Neural progenitor cell (in vitro differentiated cells): Measurements from ENCODE around the gene FAM219A. TPM values are rescaled to one million over a fixed set of nuclear protein-coding genes. Genes with fewer than 3 reads are reported as not detected.
"Not testable (repeated sequence)": the region's sequence is repeated elsewhere in the genome, so short reads cannot be mapped to it uniquely, and the experiment has no call there.

ENCODE experiments used
- DNase-seq: peaks from one replicate; pipeline ENCODE4 v3.0.0-alpha.2; 2016; ENCODE audit warnings: low spot score
- H2AFZ ChIP-seq: fragments of 200-600 bp; sonication (generic); replicated peaks from 2 replicates; pipeline ENCODE4 v1.6.1; 2016; ENCODE audit warnings: antibody characterized with exemption
- H3F3A ChIP-seq: fragments of 200-600 bp; sonication (generic); 2 replicates; pipeline ENCODE4 v1.6.1; 2016; ENCODE audit warnings: antibody characterized with exemption, low read depth
- H3K27ac ChIP-seq: fragments of 200-600 bp; sonication (generic); 2 replicates; pipeline ENCODE4 v1.5.1; 2016; ENCODE audit warnings: mild to moderate bottlenecking
- H3K27me3 ChIP-seq: fragments of 200-600 bp; sonication (generic); 2 replicates; pipeline ENCODE4 v1.6.1; 2016; ENCODE audit warnings: mild to moderate bottlenecking, moderate library complexity
- H3K36me3 ChIP-seq: fragments of 200-600 bp; sonication (generic); 2 replicates; pipeline ENCODE4 v1.5.1; 2016
- H3K4me1 ChIP-seq: fragments of 200-600 bp; sonication (generic); 2 replicates; pipeline ENCODE4 v1.6.1; 2016; ENCODE audit warnings: mixed run types
- H3K4me2 ChIP-seq: fragments of 200-600 bp; sonication (generic); 2 replicates; pipeline ENCODE4 v1.6.1; 2016
- H3K4me3 ChIP-seq: fragments of 200-600 bp; sonication (generic); 2 replicates; pipeline ENCODE4 v1.5.1; 2016
- H3K79me2 ChIP-seq: fragments of 200-600 bp; sonication (generic); 2 replicates; pipeline ENCODE4 v1.6.1; 2016; ENCODE audit warnings: low read depth
- H3K9ac ChIP-seq: fragments of 200-600 bp; sonication (generic); 2 replicates; pipeline ENCODE4 v1.6.1; 2016
- H3K9me3 ChIP-seq: fragments of 200-600 bp; sonication (generic); 2 replicates; pipeline ENCODE4 v1.5.1; 2016; ENCODE audit warnings: low read depth
- H4K20me1 ChIP-seq: fragments of 200-600 bp; sonication (generic); 2 replicates; pipeline ENCODE4 v1.6.1; 2016; ENCODE audit warnings: low read depth
- H3K27ac Mint-ChIP-seq: 3 replicates; pipeline ENCODE4 v1.8.0; 2021; ENCODE audit warnings: mixed read lengths
- H3K27me3 Mint-ChIP-seq: 2 replicates; pipeline ENCODE4 v1.8.0; 2022; ENCODE audit warnings: low read depth, mild to moderate bottlenecking, inconsistent platforms, moderate library complexity, mixed read lengths; ENCODE audit not compliant: insufficient read depth
- H3K36me3 Mint-ChIP-seq: 3 replicates; pipeline ENCODE4 v1.8.0; 2021; ENCODE audit warnings: mixed read lengths
- H3K4me1 Mint-ChIP-seq: 3 replicates; pipeline ENCODE4 v1.8.0; 2021; ENCODE audit warnings: mixed read lengths
- H3K4me3 Mint-ChIP-seq: 3 replicates; pipeline ENCODE4 v1.8.0; 2021; ENCODE audit warnings: mild to moderate bottlenecking, moderate library complexity, mixed read lengths
- H3K9me3 Mint-ChIP-seq: 3 replicates; pipeline ENCODE4 v1.8.0; 2020; ENCODE audit warnings: mixed read lengths
- EZH2 ChIP-seq: fragments of 200-600 bp; sonication (generic); IDR thresholded peaks from 2 replicates; pipeline ENCODE4 v1.6.1; 2017; ENCODE audit warnings: antibody characterized with exemption, mild to moderate bottlenecking, moderate library complexity
- EZH2phosphoT487 ChIP-seq: fragments of 200-600 bp; sonication (generic); IDR thresholded peaks from 2 replicates; pipeline ENCODE4 v1.6.1; 2017; ENCODE audit warnings: antibody characterized with exemption
- total RNA-seq: library from RNA; depleted of rRNA; stranded (reverse); fragments of >200 nt; gene quantifications from 2 replicates; pipeline ENCODE4 v1.2.3, GENCODE V29; 2015; ENCODE audit warnings: low replicate concordance
- TF ChIP-seq, protein P1 (sequence below): fragments of 200-600 bp; sonication (generic); IDR thresholded peaks from 2 replicates; pipeline ENCODE4 v1.5.1; 2017; ENCODE audit warnings: antibody characterized with exemption, mild to moderate bottlenecking

Gene FAM219A
- total RNA-seq, 1 donor from 2014 or later, result 4.2 TPM

DNA sequence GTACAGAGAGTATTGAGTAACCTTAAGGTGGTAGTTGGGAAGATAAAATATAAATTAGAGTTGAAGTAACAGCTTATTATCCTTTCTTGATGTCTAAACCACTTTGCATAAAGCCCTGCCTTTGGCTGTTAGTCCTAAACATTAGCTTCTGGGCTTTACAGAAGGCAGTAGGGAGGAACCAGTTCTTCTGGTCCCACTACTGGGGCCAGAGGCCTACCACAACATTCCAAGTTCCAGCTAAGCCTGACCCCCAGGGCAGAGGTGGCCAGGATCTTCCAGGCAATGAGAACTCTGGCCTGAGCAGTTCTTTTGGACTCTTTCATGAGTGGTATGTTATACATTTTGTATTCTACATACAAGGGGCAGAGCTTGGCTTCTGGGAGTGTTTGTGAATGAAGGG is 26.3 kb upstream of the FAM219A start:
- no peaks in the 10 kb centered on the region for H3K9me3 ChIP-seq
- H3K4me1 ChIP-seq, result peaks cover 3% of the 10 kb centered on the region
- no peak overlapping the region for H2AFZ ChIP-seq
- no peaks in the 10 kb centered on the region for H3F3A ChIP-seq
- Mint-ChIP-seq H3K4me1 (peaks cover 19% of the 10 kb centered on the region), H3K36me3 (peaks cover 2% of the 10 kb centered on the region), H3K27me3 (peaks cover 2% of the 10 kb centered on the region), H3K27ac (no peak overlapping the region), H3K9me3 (no peaks in the 10 kb centered on the region), H3K4me3 (no peak overlapping the region)
- H3K36me3 ChIP-seq, result no peaks in the 10 kb centered on the region
- H4K20me1 ChIP-seq, result no peaks in the 10 kb centered on the region
- no peaks in the 10 kb centered on the region for H3K79me2 ChIP-seq
- DNase-seq, result no peak
- H3K27me3 ChIP-seq, result peaks cover 12% of the 10 kb centered on the region
- H3K9ac ChIP-seq, result no peak overlapping the region
- no peak overlapping the region for H3K27ac ChIP-seq
- H3K4me2 ChIP-seq, result no peak overlapping the region
- TF ChIP-seq EZH2, result no peak
- TF ChIP-seq, protein P1, sequence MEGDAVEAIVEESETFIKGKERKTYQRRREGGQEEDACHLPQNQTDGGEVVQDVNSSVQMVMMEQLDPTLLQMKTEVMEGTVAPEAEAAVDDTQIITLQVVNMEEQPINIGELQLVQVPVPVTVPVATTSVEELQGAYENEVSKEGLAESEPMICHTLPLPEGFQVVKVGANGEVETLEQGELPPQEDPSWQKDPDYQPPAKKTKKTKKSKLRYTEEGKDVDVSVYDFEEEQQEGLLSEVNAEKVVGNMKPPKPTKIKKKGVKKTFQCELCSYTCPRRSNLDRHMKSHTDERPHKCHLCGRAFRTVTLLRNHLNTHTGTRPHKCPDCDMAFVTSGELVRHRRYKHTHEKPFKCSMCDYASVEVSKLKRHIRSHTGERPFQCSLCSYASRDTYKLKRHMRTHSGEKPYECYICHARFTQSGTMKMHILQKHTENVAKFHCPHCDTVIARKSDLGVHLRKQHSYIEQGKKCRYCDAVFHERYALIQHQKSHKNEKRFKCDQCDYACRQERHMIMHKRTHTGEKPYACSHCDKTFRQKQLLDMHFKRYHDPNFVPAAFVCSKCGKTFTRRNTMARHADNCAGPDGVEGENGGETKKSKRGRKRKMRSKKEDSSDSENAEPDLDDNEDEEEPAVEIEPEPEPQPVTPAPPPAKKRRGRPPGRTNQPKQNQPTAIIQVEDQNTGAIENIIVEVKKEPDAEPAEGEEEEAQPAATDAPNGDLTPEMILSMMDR, result no peak
- no peak for TF ChIP-seq EZH2phosphoT487
- H3K4me3 ChIP-seq, result no peak overlapping the region

DNA sequence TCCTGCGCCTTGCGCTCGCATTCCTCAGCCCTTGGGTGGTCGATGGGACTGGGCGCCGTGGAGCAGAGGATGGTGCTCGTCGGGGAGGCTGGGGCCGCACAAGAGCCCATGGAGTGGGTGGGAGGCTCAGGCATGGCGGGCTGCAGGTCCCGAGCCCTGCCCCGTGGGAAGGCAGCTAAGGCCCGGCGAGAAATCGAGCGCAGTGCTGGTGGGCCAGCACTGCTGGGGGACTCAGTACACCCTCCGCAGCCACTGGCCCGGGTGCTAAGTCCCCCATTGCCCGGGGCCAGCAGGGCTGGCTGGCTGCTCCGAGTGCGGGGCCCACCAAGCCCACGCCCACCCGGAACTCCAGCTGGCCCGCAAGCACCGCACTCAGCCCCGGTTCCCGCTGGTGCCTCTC is 24.4 kb upstream of the FAM219A start:
- not testable (repeated sequence) for H3K27me3 ChIP-seq, H3K27me3 Mint-ChIP-seq, H3K9me3 ChIP-seq, DNase-seq, H3F3A ChIP-seq, H3K4me3 Mint-ChIP-seq, H3K79me2 ChIP-seq, H3K9me3 Mint-ChIP-seq, H3K27ac Mint-ChIP-seq, H3K4me3 ChIP-seq, H2AFZ ChIP-seq, H3K36me3 ChIP-seq, H3K4me2 ChIP-seq, H3K36me3 Mint-ChIP-seq, H3K4me1 ChIP-seq, H3K27ac ChIP-seq, H4K20me1 ChIP-seq, H3K9ac ChIP-seq
- peaks cover 29% of the 10 kb centered on the region for H3K4me1 Mint-ChIP-seq

DNA sequence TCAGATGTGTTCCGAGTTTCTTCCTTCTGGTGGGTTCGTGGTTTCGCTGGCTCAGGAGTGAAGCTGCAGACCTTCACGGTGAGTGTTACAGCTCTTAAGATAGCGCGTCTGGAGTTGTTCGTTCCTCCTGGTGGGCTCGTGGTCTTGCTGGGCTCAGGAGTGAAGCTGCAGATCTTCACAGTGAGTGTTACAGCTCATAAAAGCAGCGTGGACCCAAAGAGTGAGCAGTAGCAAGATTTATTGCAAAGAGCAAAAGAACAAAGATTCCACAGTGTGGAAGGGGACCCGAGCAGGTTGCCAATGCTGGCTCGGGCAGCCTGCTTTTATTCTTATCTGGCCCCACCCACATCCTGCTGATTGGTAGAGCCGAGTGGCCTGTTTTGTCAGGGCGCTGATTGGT is 23.2 kb upstream of the FAM219A start:
- H3K4me3 Mint-ChIP-seq, H3K4me1 ChIP-seq, H3K9ac ChIP-seq, H3K4me3 ChIP-seq, H2AFZ ChIP-seq, H3K27me3 ChIP-seq, H3K27ac ChIP-seq, H3F3A ChIP-seq, H3K36me3 Mint-ChIP-seq, H3K9me3 ChIP-seq, DNase-seq, H3K4me2 ChIP-seq, H3K9me3 Mint-ChIP-seq, H3K79me2 ChIP-seq, H3K36me3 ChIP-seq, H4K20me1 ChIP-seq, H3K27me3 Mint-ChIP-seq: not testable (repeated sequence)
- peak overlapping the region; percentile 64 for H3K27ac Mint-ChIP-seq
- H3K4me1 Mint-ChIP-seq, result peaks cover 29% of the 10 kb centered on the region

DNA sequence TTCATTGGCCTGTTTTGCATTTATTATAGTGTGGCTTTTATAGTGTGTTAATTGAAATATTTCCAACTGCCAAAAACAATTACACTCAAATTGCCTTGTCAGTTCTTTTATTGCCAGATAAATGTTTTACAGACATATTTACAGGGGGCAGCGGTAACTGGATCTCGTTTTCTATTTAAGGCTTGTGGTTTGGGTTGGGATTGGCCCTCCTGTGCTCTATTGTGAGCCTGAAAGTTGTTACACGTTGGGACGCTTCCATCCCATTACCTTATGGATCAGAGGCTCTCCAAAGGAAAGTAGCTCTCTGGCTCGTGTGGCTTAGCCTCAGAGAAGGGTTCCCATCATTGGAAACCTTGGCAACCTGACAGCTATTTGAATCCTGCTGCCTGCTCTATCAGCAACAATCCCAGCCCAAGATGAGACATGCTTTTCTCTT is 21.1 kb upstream of the FAM219A start:
- Histone ChIP-seq H3F3A (peaks cover 3% of the 10 kb centered on the region), H3K4me3 (no peak overlapping the region), H3K27me3 (peaks cover 9% of the 10 kb centered on the region), H3K36me3 (no peaks in the 10 kb centered on the region), H3K4me2 (no peak overlapping the region), H3K79me2 (no peaks in the 10 kb centered on the region), H3K9ac (no peak overlapping the region), H3K4me1 (peaks cover 9% of the 10 kb centered on the region), H3K27ac (no peak overlapping the region), H3K9me3 (no peaks in the 10 kb centered on the region), H2AFZ (no peak overlapping the region), H4K20me1 (no peaks in the 10 kb centered on the region)
- peak overlapping the region; percentile 38 for H3K4me3 Mint-ChIP-seq
- H3K36me3 Mint-ChIP-seq, result no peaks in the 10 kb centered on the region
- H3K4me1 Mint-ChIP-seq, result peaks cover 17% of the 10 kb centered on the region
- no peaks in the 10 kb centered on the region for H3K9me3 Mint-ChIP-seq
- peak; percentile 41 for DNase-seq
- TF ChIP-seq, protein P1, result no peak
- TF ChIP-seq EZH2, result no peak
- no peak for TF ChIP-seq EZH2phosphoT487
- peaks cover 2% of the 10 kb centered on the region for H3K27me3 Mint-ChIP-seq
- peak overlapping the region; percentile 75 for H3K27ac Mint-ChIP-seq
